ENCODE results near the gene GABRB2. TPM values are rescaled to one million over a fixed set of nuclear protein-coding genes. Genes with fewer than 3 reads are reported as not detected.

GABRB2 gene
- total RNA-seq, 4 donors from 2014 or later = 0.75 to 22.4 (median 11.0) TPM

- TF ChIP-seq CTCF (IDR thresholded peaks at IDR 0.05; ENCODE audit: low read depth) = no peak
These were observed 271.6 kb downstream of the GABRB2 start for GRCh38 chr5:161274951-161275350.

GRCh38 chr5:161273410-161273809 is 273.1 kb downstream of the GABRB2 start:
- no peak for TF ChIP-seq CTCF (IDR thresholded peaks at IDR 0.05; ENCODE audit: low read depth)

GRCh38 chr5:161271816-161272215 is 274.7 kb downstream of the GABRB2 start:
- TF ChIP-seq CTCF (IDR thresholded peaks at IDR 0.05; ENCODE audit: low read depth) = no peak

GRCh38 chr5:161269125-161269524 is 277.4 kb downstream of the GABRB2 start:
- no peak for TF ChIP-seq CTCF (IDR thresholded peaks at IDR 0.05; ENCODE audit: low read depth)

- no peak for TF ChIP-seq CTCF (IDR thresholded peaks at IDR 0.05; ENCODE audit: low read depth)
These were observed 279.6 kb downstream of the GABRB2 start for GRCh38 chr5:161266954-161267353.

- no peak for TF ChIP-seq CTCF (IDR thresholded peaks at IDR 0.05; ENCODE audit: low read depth)
These were observed 281.5 kb downstream of the GABRB2 start for GRCh38 chr5:161265006-161265405.

- TF ChIP-seq CTCF (IDR thresholded peaks at IDR 0.05; ENCODE audit: low read depth) = no peak
These were observed 283.3 kb downstream of the GABRB2 start for GRCh38 chr5:161263191-161263590.

All from subcutaneous adipose tissue (tissue), 4 donors.